ENCODE data around the gene TCN1.
A peak's percentile ranks its signal among the peaks of the same experiment; 100 is the strongest.

TCN1 gene

DNA sequence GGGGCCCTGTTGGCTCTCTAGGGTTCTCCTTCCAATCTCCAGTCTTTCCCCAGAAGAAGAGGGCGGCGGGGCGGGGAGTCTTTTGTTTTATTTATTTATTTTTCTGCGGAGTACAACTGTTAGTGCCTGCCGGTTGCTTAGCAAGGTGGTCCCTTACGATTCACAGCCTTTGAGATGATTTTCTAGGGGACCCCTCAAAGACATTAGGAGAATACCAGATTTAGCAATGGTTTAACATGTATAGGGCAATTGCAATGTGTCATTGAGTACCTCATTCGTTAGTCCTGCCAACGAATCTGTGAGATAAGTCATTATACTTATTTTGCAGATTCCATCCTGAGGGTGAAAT, 55.4 kb downstream of the TCN1 start:
- H3K4me3 Mint-ChIP-seq = peak overlapping the region; percentile 95 to 97 (median 96)
- H3K9me3 Mint-ChIP-seq = no peaks in the 10 kb centered on the region
- H3K4me1 Mint-ChIP-seq = peaks cover 8% of the 10 kb centered on the region
- TF ChIP-seq CTCF (IDR thresholded peaks at IDR 0.05; ENCODE audit: unreplicated experiment in 3 of 3) = no peak
- H3K27ac Mint-ChIP-seq = peak overlapping the region; percentile 77 to 94 (median 88)
- peaks cover 8% of the 10 kb centered on the region for H3K27me3 Mint-ChIP-seq (ENCODE audit: low read depth)
- H3K36me3 Mint-ChIP-seq (ENCODE audit: low read depth) = peaks cover 19% of the 10 kb centered on the region

DNA sequence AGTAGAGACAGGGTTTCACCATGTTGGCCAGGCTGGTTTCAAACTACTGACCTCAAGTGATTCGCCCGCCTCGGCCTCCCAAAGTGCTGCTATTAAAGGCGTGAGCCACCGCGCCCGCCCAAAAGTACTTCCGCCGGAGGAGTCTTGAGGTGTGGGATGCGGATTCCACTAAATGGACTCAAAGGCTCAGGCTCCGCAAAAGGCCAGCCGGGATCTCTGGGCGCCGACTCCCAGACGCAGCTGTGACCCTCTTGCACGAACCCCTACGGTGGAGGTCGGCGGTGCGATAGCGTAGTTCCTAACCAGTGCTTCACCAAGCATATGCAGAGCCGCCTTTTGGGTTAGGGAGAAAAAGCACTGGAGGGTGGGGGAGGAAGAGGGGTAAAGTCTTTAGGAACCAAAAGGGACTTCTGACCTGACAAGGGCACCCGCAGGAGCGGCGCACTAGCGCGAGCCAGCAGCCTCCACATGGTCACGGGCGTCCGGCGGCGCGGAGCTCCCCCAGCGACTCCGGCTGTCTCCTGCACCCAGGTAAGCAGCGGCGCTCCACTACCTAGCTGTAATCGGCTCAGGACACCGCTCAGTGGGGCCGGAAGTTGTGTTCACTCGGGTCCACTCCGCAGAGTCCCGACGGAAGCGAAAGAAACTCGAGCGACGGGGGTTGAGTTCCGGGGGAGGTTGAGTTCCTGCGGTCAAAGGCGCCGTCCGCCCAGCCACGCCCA, 55.9 kb downstream of the TCN1 start, which contains the start of gene MRPL16:
TSS of gene MRPL16 (minus strand) at position 590 of the 722 bp plus-strand sequence. CDS start at position 470, 120 bp downstream.
- peaks cover 22% of the 10 kb centered on the region for H3K36me3 Mint-ChIP-seq (ENCODE audit: low read depth)
- TF ChIP-seq CTCF (IDR thresholded peaks at IDR 0.05; ENCODE audit: unreplicated experiment in 3 of 3) = no peak
- peaks cover 8% of the 10 kb centered on the region for H3K27me3 Mint-ChIP-seq (ENCODE audit: low read depth)
- peak within 1 kb of the TSS; percentile 77 to 94 (median 89) for H3K27ac Mint-ChIP-seq
- H3K4me1 Mint-ChIP-seq = peaks cover 8% of the 10 kb centered on the region
- no peaks in the 10 kb centered on the region for H3K9me3 Mint-ChIP-seq
- peak within 1 kb of the TSS; percentile 95 to 97 (median 96) for H3K4me3 Mint-ChIP-seq

DNA sequence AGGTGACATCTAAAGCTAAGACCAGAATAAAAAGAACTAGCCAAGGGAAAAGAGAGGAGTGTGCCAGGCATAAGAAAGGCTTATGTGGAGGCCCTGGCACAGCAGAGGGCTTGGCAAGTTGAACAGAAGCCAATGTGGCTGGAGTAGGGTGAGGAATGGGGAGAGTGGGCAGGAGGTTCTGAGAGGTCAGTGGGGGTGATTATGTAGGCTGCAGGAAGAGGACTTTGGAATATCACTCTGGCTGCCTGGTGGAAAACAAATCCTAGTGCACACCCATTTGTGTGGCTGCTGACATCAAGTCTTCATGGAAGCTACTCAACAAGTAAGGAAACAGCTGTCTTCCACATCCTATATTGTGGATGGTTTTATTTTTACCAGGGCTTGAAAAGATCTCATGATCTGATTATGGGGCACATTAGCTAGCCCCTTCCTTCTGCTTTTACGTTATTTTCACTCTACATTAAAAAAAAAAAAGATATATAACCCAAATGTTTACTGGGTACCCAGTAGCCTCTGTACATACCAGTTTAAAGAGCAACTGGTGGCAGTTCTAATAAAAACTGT, 59.2 kb downstream of the TCN1 start:
- H3K4me3 Mint-ChIP-seq = peak overlapping the region; percentile 26 to 63 (median 57)

DNA sequence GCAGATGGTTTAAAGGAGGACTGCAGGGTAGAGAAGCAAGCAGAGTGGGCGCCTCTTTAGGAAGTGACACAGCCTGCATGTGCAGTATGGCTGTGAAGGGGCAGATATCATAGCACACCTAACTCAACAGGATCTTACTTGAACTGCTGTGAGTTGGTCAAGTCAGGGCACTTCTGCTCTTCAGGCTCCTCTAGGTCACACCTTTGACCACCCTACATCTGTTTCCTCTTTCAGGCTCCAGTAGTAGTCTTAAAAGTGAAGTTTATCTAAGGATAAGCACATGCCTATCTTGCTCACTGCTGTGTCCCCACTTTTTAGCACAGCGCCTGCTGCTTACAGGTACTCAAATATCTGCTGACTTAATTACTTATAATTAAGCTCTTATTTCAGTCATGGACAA, 62.2 kb downstream of the TCN1 start:
- Mint-ChIP-seq H3K27me3 (ENCODE audit: low read depth) (no peaks in the 10 kb centered on the region), H3K36me3 (ENCODE audit: low read depth) (peaks cover 28% of the 10 kb centered on the region), H3K4me3 (no peak overlapping the region), H3K4me1 (no peaks in the 10 kb centered on the region), H3K9me3 (no peaks in the 10 kb centered on the region), H3K27ac (no peak overlapping the region)
- no peak for TF ChIP-seq CTCF (IDR thresholded peaks at IDR 0.05; ENCODE audit: unreplicated experiment in 3 of 3)

More for the DNA sequence above, 59.2 kb downstream of the TCN1 start:
- H3K4me1 Mint-ChIP-seq = peaks cover 8% of the 10 kb centered on the region
- H3K9me3 Mint-ChIP-seq = no peaks in the 10 kb centered on the region
- peaks cover 4% of the 10 kb centered on the region for H3K27me3 Mint-ChIP-seq (ENCODE audit: low read depth)
- peaks cover 28% of the 10 kb centered on the region for H3K36me3 Mint-ChIP-seq (ENCODE audit: low read depth)
- H3K27ac Mint-ChIP-seq = no peak overlapping the region
- TF ChIP-seq CTCF (IDR thresholded peaks at IDR 0.05; ENCODE audit: unreplicated experiment in 3 of 3) = no peak
